CD4-positive, alpha-beta T cell (primary cell): ENCODE measurements around the gene ZNF790. TPM values are rescaled to one million over a fixed set of nuclear protein-coding genes. Genes with fewer than 3 reads are reported as not detected.

Source experiments
- ATAC-seq: fragments of 200-7000 bp; cut with Tn5 transposase; one replicate; pipeline ENCODE4 v1.10.0; 2022; ENCODE audit warnings: mild to moderate bottlenecking; ENCODE audit not compliant: poor library complexity
- CTCF ChIA-PET: fragments of 350-600 bp; sonication (Branson Sonifier 250); formaldehyde crosslinking; loops from one replicate; lab custom pipeline; 2021; ENCODE audit warnings: antibody characterized with exemption, inconsistent platforms; lab: Charles Lee
- POLR2A ChIA-PET: fragments of 350-600 bp; sonication (Branson Sonifier 250); formaldehyde crosslinking; loops from one replicate; lab custom pipeline; 2021; ENCODE audit warnings: antibody characterized with exemption, inconsistent platforms; lab: Charles Lee
- DNase-seq, 14 experiments: peaks; one replicate each; pipeline ENCODE4 v3.0.0-alpha.2; 2013 to 2020; ENCODE audit warnings: mixed read lengths in 2 of 14
- H3K27ac ChIP-seq, 2 donors: one replicate each; pipeline versions ENCODE4 v1.5.1 to v1.7.0; 2013; ENCODE audit warnings: low read length in 2 of 2, low read depth in 1 of 2, mild to moderate bottlenecking in 1 of 2
- H3K27me3 ChIP-seq, 2 experiments: 1 replicate in 1 of 2; 2 replicates in 1 of 2; pipeline versions ENCODE4 v1.6.1 to v1.7.0; 2013; ENCODE audit warnings: low read length in 2 of 2, control low read depth in 1 of 2, mild to moderate bottlenecking in 1 of 2, moderate library complexity in 1 of 2; ENCODE audit not compliant: insufficient read depth in 2 of 2, control insufficient read depth in 1 of 2
- H3K36me3 ChIP-seq: one replicate; pipeline ENCODE4 v1.6.1; 2013; ENCODE audit warnings: low read length, control low read depth; ENCODE audit not compliant: insufficient read depth
- H3K4me1 ChIP-seq: one replicate; pipeline ENCODE4 v1.6.1; 2013; ENCODE audit warnings: low read length, control low read depth; ENCODE audit not compliant: insufficient read depth
- H3K4me3 ChIP-seq: one replicate; pipeline ENCODE4 v1.5.1; 2013; ENCODE audit warnings: mild to moderate bottlenecking, low read length, moderate library complexity
- H3K9me3 ChIP-seq, 2 experiments: 1 replicate in 1 of 2; 2 replicates in 1 of 2; pipeline versions ENCODE4 v1.6.1 to v1.7.0; 2013; ENCODE audit warnings: low read length in 2 of 2, mild to moderate bottlenecking in 2 of 2, control low read depth in 1 of 2, moderate library complexity in 1 of 2; ENCODE audit not compliant: control insufficient read depth in 1 of 2, insufficient read depth in 1 of 2
- H3K27ac Mint-ChIP-seq: one replicate; pipeline ENCODE4 v1.8.0; 2020; ENCODE audit warnings: mixed read lengths
- H3K27me3 Mint-ChIP-seq: one replicate; pipeline ENCODE4 v1.8.0; 2021; ENCODE audit warnings: mixed read lengths
- H3K36me3 Mint-ChIP-seq: one replicate; pipeline ENCODE4 v1.8.0; 2021; ENCODE audit warnings: low read depth, mixed read lengths
- H3K4me1 Mint-ChIP-seq: one replicate; pipeline ENCODE4 v1.8.0; 2021; ENCODE audit warnings: low read depth, mixed read lengths
- H3K4me3 Mint-ChIP-seq: one replicate; pipeline ENCODE4 v1.8.0; 2020; ENCODE audit warnings: mild to moderate bottlenecking, mixed read lengths
- H3K9me3 Mint-ChIP-seq: one replicate; pipeline ENCODE4 v1.8.0; 2020; ENCODE audit warnings: mixed read lengths
- intact Hi-C, 2 experiments: fragments of 100-400 bp; cut with DNase I in 1 of 2; cut with micrococcal nuclease in 1 of 2; formaldehyde crosslinking; loops; one replicate each; pipeline versions ENCODE4 v1.15.1 to v1.9.0; 2023 to 2025; cut with DNase I, micrococcal nuclease
- total RNA-seq, 174 experiments: library from RNA in 2 of 174; stranded (reverse) in 2 of 174; gene quantifications; one replicate each; pipeline ENCODE4 v1.2.3 and lab custom pipeline; 2021 to 2026
- TF ChIP-seq, protein P1 (sequence below): fragments of 200-600 bp; IDR thresholded peaks from one replicate; pipeline ENCODE4 v1.8.0; 2022; ENCODE audit warnings: antibody characterized with exemption, mild to moderate bottlenecking

The ZNF790 gene
- total RNA-seq, 2 experiments from 2014 or later, result 2.9 to 3.5 TPM

DNA sequence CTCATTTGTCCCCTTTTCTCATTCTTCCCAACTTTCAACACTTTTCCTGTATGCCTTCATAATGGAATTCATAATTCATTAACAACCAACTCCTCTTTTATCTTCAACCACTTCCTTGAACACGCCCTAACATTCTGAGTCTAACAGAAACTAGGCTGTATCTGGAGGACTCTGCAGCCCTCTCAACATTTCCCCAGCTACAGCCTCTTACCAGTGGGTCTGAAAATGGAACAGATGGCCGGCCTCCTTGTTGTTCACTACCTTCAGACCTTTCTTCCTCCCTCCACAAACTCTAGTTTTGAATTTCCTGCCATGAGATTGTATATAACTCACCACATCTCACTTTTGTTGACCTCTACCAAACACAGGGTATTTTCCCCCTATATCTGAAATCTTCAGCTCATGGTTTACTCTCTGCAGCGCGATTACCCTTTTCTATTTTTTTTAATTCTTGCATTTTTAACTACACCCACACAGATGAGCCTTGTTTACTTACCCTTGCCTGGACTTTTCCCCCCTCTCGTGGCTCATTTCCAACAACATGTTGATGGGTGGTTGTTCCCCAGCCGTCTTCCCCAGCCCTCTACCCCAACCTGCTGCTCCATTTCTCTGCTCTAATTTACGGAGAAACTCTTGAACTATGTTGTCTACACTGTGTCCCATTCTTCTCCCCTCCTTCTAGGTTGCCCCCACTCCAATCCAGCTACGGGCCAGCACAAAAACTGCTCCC lies 846 bp downstream of the ZNF790 start:
- Histone ChIP-seq H3K4me3 (peak overlapping the region; percentile 66), H3K4me1 (peaks cover 18% of the 10 kb centered on the region), H3K36me3 (peaks cover 14% of the 10 kb centered on the region), H3K27ac (peak overlapping the region; percentile 81 to 90), H3K9me3 (peaks cover 45 to 47% of the 10 kb centered on the region in 2 experiments), H3K27me3 (no peaks in the 10 kb centered on the region)
- Mint-ChIP-seq H3K9me3 (peaks cover 11% of the 10 kb centered on the region), H3K27ac (no peak overlapping the region), H3K4me3 (no peak overlapping the region), H3K4me1 (peaks cover 9% of the 10 kb centered on the region), H3K27me3 (no peaks in the 10 kb centered on the region), H3K36me3 (peaks cover 61% of the 10 kb centered on the region)
- TF ChIP-seq, protein P1, sequence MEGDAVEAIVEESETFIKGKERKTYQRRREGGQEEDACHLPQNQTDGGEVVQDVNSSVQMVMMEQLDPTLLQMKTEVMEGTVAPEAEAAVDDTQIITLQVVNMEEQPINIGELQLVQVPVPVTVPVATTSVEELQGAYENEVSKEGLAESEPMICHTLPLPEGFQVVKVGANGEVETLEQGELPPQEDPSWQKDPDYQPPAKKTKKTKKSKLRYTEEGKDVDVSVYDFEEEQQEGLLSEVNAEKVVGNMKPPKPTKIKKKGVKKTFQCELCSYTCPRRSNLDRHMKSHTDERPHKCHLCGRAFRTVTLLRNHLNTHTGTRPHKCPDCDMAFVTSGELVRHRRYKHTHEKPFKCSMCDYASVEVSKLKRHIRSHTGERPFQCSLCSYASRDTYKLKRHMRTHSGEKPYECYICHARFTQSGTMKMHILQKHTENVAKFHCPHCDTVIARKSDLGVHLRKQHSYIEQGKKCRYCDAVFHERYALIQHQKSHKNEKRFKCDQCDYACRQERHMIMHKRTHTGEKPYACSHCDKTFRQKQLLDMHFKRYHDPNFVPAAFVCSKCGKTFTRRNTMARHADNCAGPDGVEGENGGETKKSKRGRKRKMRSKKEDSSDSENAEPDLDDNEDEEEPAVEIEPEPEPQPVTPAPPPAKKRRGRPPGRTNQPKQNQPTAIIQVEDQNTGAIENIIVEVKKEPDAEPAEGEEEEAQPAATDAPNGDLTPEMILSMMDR, result no peak
- CTCF ChIA-PET, result interaction anchor here (1.2 to 2.0 kb wide), 3 partner anchors 13 to 459 kb away, joined by 4 to 13 read pairs (median 5); partner anchors contain the start of gene ZNF345
- ATAC-seq (peak; percentile 17), DNase-seq (peak in 3 of 14 experiments; percentile 8 to 22 (median 14))
- POLR2A ChIA-PET, result interaction anchor here (0.6 to 3.5 kb wide), 18 partner anchors 12 to 757 kb away, joined by 3 to 167 read pairs (median 6); partner anchors contain the start of genes ZFP14, ZNF345, ZNF382 and ZNF383
- intact Hi-C loops, result loop anchor here (5.0 to 10.0 kb wide), 8 partner anchors 63 to 353 kb away; partner anchors contain the start of genes ZNF850 (in 2 of the 2), ZNF382 (in 1 of the 2), ZNF529 (in 1 of the 2) and ZNF566 (in 1 of the 2)

DNA sequence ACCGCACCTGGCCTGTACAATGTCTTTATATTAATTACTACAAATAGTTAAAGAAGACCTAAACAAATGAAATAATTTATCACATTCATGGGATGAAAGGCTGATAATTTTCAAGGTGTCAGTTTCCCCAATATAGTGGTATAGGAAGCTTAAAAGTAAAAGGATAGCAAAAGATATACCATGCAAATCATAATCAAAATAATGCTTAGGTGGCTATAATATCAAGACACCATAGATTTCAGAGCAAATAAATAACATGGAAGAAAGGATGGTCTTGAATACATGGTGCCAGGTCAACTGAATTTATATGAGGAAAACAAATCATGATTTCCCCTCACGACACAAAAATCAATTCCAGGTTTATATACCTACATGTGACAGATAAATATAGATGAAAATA lies 4.8 kb downstream of the ZNF790 start:
- no peak for ATAC-seq
- peaks cover 29% of the 10 kb centered on the region for H3K36me3 ChIP-seq
- intact Hi-C loops, result loop anchor here (10.0 kb wide), 4 partner anchors 59 to 349 kb away; partner anchors contain the start of genes ZNF382 (in 1 of the 2), ZNF566 (in 1 of the 2), ZNF585A (in 1 of the 2) and ZNF850 (in 1 of the 2)
- no peak for DNase-seq
- peaks cover 79% of the 10 kb centered on the region for H3K36me3 Mint-ChIP-seq
- no peaks in the 10 kb centered on the region for H3K27me3 Mint-ChIP-seq
- no peaks in the 10 kb centered on the region for H3K4me1 Mint-ChIP-seq
- H3K9me3 ChIP-seq, result peaks cover 58 to 86% of the 10 kb centered on the region in 2 experiments
- ChIA-PET CTCF (interaction anchor here (0.6 kb wide), 1 partner anchor 67 kb away, joined by 3 read pairs; no protein-coding TSS in a partner anchor), POLR2A (interaction anchor here (1.1 kb wide), 1 partner anchor 15 kb away, joined by 3 read pairs; no protein-coding TSS in a partner anchor)
- H3K4me1 ChIP-seq, result peaks cover 14% of the 10 kb centered on the region
- no peak overlapping the region for H3K4me3 ChIP-seq
- TF ChIP-seq, protein P1, result no peak
- H3K27me3 ChIP-seq, result no peaks in the 10 kb centered on the region
- no peak overlapping the region for H3K4me3 Mint-ChIP-seq
- no peak overlapping the region for H3K27ac ChIP-seq
- H3K9me3 Mint-ChIP-seq, result peaks cover 14% of the 10 kb centered on the region
- H3K27ac Mint-ChIP-seq, result no peak overlapping the region

DNA sequence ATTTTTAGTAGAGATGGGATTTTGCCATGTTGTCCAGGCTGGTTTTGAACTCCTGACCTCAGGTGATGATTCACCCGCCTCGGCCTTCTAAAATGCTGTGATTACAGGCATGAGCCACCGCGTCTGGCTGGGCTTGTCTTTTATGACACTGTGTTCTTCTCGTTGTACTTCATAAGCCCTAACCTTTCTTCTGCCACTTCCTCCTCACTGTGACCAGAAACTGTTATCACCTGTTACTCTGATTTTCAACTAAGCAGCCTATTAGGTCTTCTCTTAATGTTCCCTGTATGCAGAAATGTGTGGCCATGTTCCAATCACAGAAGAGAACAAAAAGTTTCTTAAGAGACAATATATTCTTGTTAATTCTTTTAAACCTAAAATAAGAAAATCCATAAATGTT lies 16.4 kb downstream of the ZNF790 start:
- Histone ChIP-seq H3K9me3 (peaks cover 48 to 95% of the 10 kb centered on the region in 2 experiments), H3K27ac (no peak overlapping the region), H3K36me3 (peaks cover 63% of the 10 kb centered on the region), H3K4me3 (no peak overlapping the region), H3K4me1 (no peaks in the 10 kb centered on the region), H3K27me3 (no peaks in the 10 kb centered on the region)
- intact Hi-C loops, result no loop called here
- DNase-seq, result no peak
- Mint-ChIP-seq H3K4me3 (no peak overlapping the region), H3K27me3 (no peaks in the 10 kb centered on the region), H3K36me3 (peaks cover 95% of the 10 kb centered on the region), H3K27ac (no peak overlapping the region), H3K9me3 (peaks cover 12% of the 10 kb centered on the region), H3K4me1 (no peaks in the 10 kb centered on the region)
- CTCF ChIA-PET, result no interaction called here
- POLR2A ChIA-PET, result no interaction called here
- TF ChIP-seq, protein P1, result no peak
- no peak for ATAC-seq
